NCI-H345 treated with DMSO at 0.1 percent for 48 hours (cell line): ENCODE measurements around the gene MANEAL.
"Not testable (repeated sequence)": the region's sequence is repeated elsewhere in the genome, so short reads cannot be mapped to it uniquely, and the experiment has no call there.

ENCODE experiments used
- DNase-seq: peaks from one replicate; lab custom pipeline; 2025; ENCODE audit not compliant: unreplicated experiment; lab: John Stamatoyannopoulos, UW

Gene MANEAL, protein sequence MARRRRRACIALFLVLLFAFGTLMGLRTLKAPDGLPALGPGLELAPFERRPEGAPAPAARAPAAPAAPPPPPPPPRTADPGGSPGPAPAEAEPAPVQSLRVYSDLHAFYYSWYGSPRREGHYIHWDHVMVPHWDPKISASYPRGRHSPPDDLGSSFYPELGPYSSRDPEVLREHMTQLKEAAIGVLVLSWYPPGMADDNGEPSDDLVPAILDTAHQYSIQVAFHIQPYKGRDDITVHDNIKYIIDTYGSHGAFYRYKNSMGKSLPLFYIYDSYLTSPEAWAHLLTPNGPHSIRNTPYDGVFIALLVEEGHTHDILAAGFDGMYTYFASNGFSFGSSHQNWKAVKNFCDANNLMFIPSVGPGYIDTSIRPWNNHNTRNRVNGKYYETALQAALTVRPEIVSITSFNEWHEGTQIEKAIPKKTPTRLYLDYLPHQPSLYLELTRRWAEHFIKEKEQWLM

GRCh38 chr1:37793773-37794371, at the start of gene MANEAL:
MANEAL (plus strand) TSS chr1:37793847; CDS start chr1:37794183, 336 bp downstream.
- DNase-seq = peak; percentile 30

DNA sequence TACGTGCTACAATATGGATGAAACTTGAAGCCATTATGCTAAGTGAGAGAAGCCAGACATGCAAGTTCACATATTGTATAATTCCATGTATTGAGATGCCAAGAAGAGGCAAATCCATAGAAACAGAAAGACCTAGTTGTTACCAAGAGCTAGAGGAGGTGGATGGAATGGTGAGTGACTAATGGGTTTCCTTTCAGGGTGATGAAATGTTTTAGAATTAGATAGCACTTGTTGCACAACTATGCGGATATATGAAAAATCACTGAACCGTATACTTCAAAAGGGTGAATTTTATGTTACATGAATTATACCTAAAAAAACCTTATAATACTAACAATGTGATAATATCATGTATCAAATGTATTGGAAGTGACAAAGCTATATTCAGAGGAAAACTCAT, 46.8 kb upstream of the MANEAL start:
- no peak for DNase-seq

- no peak for DNase-seq
Measured at GRCh38 chr1:37748565-37748964, 45.1 kb upstream of the MANEAL start.

GRCh38 chr1:37752213-37752582, 41.4 kb upstream of the MANEAL start:
- no peak for DNase-seq

DNA sequence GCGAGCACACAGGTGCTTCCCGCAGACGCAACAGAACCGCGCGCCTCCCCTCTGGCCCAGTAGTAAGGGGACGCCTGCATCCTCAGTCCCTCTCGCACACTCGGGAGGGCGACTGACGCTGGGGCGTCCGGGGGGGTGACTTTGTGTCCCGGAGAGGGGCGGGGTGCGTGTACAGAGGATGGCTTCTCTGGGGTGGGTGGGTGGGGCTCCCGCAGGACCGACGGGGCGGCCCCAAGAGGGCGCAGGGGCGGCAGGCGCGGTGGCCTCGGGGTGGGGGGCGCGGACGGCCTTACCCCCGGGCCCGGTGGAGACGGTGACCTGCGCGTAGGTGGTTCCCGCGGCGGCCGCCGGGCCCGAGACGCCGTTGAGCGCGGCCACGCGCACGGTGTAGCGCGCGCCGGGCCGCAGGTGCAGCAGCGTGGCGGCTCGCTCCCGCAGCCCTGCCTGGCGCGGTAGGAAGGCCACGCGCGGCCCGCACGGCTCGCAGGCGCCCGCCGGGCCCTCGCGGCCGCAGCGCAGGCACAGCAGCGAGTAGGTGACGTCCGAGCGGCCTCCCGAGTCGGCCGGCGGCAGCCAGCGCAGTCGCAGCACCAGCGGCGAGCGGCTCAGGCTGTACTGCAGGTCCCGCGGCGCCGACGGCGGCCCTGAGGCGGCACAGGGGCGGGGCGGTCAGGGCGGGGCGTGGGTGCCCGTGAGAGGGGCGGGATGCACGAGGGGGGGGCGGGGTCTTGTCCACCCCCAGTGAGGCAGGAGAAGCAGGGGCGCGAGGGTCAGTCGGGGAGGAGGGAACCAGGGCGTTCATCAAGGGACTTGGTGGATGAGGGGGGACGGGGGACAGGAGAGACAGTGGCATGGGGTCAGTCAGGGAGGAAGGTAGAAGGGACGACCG, 40.8 kb upstream of the MANEAL start:
- peak; percentile 17 for DNase-seq

DNA sequence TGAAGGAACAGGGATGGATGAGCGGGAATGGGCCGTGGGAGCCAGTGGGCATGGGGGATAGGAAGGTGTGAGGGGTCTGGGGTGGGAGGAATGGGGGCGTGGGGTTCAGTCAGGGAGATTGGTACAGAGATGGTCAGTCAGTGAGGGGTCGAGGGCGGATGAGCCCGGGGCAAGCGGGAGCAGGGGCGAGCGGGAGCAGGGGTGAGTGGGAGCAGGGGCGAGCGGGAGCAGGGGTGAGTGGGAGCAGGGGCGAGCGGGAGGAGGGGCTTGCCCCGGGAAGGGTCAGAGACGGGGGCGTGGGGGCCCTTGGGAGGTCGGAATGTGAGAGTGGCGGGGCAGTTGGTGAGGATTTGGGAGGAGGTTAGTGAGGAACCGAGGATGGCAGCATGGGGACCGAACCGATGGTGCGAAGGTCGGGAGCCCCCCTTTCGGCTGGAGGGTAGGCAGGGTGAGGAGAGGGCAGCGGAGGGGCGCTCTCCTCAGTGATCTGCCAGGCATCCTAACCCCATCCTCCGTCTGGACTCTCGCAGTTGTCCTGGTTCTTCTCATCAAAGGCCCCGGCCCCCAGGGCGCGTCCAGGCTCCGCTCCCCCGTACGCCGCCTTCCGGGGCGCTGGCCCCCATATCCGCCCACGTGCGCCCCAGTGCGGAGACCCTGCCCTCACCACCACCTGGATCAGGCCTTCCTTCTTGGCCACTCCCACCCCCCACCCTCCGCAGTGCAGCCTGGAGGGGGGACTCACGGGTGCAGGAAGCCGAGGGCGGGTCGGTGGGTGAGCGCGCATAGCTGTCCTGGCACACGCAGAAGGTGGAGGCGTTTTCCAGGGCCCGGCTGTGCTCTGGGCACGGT, 40.0 kb upstream of the MANEAL start:
- no peak for DNase-seq

DNA sequence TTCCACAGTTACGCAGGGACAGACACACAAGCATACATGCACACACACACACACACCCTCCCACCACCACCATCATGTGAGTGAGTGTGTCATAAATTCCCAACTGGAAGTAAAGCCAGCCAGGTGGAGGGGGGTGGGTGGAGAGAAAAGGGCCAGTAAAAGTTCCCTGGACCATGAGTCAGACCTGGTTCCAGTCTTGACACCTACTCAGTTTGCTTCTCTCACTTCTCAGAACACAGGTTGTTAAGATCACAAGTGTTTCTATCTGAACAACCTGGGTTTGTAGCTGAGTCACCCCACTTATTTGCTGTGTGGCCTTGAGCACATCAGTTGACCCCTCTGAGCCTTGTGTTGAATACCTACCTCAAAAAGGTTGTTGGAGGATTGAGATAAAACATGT, 38.4 kb upstream of the MANEAL start:
- no peak for DNase-seq

DNA sequence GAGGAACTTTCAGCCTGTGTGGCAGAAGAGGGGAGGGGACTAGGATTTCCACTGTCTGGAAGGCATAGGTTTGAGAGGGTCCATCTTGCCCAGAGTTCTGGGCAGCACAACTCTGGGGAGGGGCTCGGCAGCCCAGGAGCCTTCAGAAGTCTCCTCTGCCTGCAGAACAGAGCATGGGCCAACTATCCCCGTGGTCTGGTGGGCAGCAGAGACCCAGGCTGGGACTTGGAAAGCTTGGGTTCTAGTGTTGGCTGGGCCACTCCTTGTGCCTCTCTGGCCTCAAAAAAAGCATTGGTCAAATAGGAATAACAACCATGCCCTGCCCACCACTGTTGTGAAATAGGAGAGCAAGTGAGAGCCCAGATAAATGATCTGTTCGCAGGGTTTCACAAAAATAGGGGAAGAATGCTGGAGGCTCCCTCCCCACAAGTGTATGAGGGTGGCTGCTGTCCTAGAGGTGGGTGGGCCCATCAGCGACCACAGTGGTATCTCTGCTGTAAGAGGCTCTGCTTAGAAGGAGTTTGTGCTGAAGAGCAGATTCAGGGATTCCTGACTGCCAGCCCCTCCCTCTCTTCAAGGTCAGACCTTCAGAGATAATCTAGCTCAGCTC, 37.6 kb upstream of the MANEAL start:
- no peak for DNase-seq

- no peak for DNase-seq
Measured at GRCh38 chr1:37759451-37759850, 34.2 kb upstream of the MANEAL start.

DNA sequence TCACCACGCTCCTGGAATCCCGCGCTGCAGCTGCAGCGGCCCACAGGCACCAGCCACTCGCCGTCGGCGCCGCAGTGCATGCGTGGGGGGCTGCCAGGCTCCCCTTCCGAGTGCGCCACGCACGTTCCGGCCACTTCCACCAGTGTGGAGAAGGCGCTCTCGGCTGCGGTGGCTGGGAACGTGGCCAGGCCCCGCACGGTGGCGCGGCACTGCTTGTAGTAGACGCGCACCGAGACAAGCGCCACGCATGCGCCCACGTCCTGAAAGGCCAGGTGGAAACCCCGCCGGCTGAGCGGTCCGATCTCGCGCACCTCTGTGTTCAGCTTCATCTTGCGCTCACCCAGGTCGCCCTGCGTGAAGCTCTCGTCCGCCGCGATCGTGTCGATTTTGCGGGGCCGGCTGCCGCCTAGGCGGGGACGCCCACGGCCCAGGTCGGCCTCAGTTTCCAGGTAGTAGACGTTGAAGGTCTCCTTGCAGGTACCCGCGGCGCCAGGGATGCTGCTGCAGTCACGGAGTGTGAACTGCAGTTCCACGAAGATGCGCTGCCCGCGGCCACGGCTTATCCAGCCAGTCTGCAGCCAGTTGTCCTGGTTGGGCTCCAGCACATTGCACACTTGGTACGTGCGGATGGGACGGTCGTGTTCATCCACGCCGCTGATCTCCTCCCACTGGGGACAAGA, 32.1 kb upstream of the MANEAL start:
- no peak for DNase-seq

GRCh38 chr1:37762516-37762915, 31.1 kb upstream of the MANEAL start:
- DNase-seq = no peak

- DNase-seq = no peak
Measured at GRCh38 chr1:37763791-37764413, 29.7 kb upstream of the MANEAL start.

GRCh38 chr1:37764414-37764825, 29.2 kb upstream of the MANEAL start:
- no peak for DNase-seq

GRCh38 chr1:37764888-37765441, 28.7 kb upstream of the MANEAL start, which contains the start of gene EPHA10:
EPHA10 (minus strand) TSS chr1:37765120; CDS start chr1:37765066, 54 bp downstream.
- DNase-seq = peak; percentile 78

DNA sequence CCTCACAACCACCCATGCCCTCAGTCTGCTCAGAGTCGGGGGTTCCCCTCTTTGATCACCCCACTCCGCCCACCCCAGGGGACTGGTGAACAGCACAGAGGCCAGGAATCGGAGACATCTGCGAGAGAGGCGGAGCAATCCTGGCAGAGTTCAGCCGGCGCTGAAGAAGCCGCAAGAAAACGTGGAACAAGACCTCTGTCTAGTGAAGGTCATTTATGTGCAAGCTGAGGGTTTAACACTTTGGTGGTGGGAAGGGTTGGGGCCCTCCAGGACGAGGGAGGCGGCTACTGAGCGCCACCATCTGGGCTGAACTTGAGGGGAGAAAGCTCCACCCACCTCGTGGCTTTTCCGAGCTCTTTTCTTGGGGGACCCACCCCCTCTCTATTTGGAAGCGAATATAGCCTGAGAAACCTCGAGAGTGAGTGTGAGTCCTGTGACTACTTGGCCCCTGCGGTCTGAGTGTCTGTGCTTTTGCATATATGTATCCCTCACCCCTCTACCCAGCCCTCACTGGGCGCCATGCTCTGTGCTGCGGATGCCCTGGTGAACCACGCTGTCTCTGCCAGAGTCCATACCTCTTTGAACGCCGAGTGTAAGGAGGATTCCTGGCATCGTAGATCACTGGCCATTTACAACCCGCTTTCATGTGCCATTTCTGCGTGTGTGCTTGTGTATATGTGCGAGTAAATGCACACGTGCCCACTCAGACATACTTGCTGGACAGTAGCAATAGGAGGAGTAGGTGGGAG, 27.6 kb upstream of the MANEAL start:
- DNase-seq = no peak

DNA sequence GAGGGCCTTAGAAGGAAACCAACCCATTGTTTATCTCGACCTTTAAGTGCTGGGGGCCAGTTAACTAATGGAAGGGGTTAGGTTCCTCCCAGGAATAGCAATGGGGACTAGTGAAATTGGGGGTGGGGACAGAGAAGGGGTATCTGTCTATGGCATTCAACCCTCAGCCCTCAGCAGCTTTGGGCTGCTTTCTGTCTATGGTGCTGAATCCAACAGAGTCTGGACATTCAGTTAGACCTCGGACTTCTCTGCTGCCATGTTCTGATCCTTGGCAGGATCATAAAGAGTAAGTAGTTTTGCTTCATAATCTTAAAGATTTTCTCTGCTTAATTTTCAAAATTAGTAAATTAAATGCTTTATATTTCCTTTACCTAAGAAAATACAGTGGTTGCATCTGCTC, 26.2 kb upstream of the MANEAL start:
- DNase-seq = no peak

DNA sequence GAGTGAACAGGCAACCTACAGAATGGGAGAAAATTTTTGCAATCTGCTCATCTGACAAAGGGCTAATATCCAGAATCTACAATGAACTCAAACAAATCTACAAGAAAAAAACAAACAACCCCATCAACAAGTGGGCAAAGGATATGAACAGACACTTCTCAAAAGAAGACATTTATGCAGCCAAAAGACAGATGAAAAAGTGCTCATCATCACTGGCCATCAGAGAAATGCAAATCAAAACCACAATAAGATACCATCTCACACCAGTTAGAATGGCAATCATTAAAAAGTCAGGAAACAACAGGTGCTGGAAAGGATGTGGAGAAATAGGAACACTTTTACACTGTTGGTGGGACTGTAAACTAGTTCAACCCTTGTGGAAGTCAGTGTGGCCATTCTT, 22.2 kb upstream of the MANEAL start:
- not testable (repeated sequence) for DNase-seq

- no peak for DNase-seq
Measured at GRCh38 chr1:37776946-37777516, 16.6 kb upstream of the MANEAL start.
